GDM1 (cell line): ENCODE data around the gene MB21D2.

ENCODE experiments used
- DNase-seq: peaks from one replicate; lab custom pipeline; 2025; lab: John Stamatoyannopoulos, UW

The MB21D2 gene

DNA sequence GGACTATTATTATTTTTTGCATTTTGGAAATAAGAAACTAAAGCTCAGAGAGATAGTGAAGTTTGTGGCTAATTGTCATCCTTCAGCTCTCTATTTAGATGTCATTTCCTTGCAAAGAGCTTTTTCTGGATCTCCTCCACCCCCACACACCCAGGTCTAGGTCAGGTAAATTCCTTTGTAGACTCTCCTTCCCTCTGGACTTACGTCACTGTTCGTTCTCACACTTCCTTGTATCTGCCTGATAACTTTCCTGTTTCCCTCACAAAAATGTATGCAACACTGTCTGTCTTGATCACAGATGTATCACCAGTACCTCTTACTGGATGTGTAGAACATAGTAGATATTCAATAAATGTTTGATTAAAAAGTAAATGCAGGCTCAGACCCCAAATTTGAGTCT is 6.1 kb upstream of the MB21D2 start:
- no peak for DNase-seq

DNA sequence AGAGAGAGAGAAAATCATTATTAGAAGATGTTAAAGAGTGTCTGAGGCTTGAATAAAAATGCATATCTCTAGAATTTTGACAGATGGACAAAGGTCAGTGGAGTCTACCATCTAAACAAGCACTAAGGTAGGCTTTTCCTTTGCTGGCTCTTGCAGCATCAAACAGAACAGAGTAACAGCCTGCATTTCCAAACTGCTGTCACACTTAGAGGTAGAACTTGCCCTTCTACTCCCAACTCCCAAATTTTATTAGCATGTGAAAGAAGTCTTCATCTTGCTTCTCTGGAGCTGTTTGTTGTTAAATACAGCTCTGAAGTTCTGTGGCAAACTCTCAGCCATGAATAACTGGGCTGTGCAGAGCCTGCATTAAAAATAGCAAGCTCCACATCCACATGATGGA is 4.1 kb upstream of the MB21D2 start:
- no peak for DNase-seq

DNA sequence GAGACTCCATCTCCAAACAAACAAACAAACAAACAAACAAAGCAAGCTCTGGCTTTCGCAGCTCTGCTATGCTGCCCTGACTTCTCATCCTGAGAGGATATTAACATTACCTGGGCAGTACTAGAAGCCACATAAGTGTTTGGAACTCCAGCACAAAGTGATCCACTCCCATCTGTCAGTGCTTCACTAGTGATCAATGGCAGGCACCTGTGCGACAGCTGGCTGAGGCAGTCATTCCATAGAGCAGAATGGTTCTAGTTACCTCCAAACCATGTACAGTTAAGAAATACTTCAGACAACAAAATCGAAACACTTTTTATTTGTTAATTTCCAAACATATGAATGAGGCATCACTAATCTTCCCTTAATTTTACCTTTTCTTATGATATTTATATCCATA is 2.8 kb upstream of the MB21D2 start:
- no peak for DNase-seq

DNA sequence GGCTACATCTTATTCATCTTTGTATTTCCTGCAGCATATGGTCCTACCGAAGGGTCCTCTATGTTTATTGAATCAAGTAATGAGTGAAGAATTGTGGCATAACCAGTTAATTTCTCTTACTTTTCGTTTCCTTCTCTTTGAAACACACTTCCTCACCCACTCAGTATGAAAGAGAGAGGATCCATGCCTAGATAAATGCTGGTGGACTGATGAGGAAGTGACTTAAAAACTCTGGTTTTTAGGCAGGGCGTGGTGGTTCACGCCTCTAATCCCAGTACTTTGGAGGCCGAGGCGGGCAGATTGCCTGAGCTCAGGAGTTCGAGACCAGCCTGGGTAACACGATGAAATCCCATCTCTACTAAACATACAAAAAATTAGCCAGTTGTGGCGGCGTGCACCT is 2.2 kb upstream of the MB21D2 start:
- no peak for DNase-seq

DNA sequence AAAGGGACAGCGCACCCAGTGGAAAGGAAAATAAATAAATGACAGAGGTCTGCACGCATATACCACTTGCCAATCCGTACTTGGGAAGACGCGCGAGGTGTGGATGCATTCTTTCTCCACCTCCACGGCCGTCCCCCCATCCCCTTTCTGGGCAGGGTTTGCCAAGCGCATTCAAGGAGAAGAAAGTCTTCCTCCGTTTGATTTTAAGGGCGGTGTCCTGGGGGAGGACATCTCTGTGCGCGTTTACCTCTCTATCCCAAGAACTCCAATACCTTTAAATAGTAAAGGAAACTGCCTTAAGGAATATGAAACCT is 576 bp upstream of the MB21D2 start:
- no peak for DNase-seq

DNA sequence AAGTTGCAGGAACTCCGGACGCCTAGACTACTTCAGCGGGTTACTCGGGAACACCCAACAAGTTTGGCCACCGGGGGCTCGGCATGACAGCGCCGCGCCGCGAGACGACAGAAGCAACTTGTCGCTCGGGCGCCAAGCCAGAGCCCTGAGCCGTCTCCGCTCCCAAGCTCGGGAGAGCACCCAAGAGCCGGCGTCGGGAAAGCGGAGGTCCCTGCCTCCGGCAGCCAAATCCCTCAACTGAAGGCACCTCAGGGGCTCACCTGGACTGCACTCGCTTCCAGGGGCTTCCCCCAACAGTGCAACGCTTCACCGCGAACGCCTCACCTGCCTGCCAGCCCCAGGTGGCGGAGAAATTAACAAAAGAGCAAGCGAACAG is 640 bp downstream of the MB21D2 start:
- no peak for DNase-seq

DNA sequence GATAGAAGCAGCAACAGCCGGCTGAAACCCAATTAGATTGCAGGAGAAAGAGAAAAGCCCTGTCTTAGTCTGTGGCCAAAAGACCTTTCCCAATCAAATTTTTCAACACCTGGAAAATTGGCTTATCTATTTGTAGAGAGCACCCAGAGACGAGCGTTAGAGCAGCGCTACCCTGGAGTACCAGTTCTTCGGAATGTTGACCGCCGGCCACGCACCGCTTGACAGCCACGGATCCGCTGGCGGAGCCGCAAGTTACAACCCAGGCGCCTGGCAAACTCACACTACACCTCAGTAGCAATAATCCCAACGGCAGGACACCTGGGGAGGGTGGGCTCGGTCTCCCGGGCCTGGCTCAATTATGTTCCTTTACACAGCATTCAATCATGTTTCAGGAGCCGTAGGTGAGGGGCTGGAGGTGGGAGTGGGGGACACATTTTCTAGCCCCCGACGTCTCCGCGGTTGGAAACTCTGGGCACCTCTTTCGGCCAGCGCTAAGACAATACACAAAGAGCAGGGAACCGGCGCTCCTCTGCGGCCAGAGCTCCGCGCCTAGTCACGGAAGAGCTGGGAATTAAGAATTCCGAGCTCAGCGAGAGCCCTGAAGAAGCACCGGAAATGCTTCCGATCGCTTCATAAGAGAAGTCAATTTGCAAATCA is 1.2 kb downstream of the MB21D2 start:
- no peak for DNase-seq

DNA sequence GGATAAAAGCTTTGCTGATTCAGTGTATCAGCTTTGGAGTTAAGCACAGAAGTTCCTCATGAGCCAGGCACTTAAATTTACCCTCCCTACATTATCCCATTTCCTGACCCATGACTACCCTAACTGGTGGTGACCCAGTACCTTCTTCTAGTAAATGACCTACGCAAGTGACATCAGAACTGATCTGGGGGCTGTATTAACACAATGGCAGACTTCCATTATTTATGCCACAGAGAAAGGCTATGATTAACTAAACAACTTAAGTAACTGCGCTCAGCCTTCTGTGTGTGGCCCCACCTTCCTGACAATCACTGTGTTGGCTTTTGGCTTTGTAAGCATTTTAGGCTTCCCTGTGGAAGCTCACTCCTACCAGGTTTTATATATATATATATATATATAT is 1.9 kb downstream of the MB21D2 start:
- no peak for DNase-seq

DNA sequence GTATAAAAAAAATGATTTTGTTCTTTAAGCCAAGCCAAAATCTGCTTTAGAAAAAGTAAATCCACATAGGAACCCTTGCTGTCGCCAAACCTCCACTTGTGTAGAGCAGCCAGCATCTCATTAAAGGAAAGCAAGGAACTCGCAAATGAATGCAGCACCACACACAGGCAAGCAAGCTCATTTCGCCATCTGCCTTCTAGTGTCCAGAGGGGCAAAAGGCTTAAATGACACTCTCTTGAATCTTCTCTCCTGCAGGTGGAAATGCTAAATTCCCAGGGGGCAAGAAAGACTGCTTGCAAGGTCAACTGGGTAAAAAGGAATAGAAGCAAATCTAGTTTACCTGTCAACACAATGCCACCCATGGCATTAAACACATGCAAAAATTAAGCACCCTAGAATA is 2.4 kb downstream of the MB21D2 start:
- DNase-seq: no peak

DNA sequence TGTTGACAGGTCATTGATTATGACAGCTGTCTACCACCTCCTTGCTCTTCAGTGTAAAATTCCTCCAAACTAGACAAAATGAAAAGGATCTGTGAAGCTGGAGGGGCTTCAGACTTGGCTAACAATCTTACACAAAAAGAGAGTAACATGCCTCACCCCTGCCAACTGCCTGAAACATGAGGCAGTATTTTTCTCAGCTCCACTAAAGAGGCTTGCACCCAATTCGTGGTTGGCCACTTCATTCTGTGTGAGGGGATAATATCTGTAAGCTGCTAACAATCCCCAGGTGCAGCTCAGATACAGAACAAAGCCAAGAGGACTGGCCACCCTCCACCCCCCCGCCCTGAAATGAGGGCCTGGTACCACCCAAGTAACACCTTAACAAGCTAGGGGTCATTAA is 2.8 kb downstream of the MB21D2 start:
- DNase-seq: no peak

DNA sequence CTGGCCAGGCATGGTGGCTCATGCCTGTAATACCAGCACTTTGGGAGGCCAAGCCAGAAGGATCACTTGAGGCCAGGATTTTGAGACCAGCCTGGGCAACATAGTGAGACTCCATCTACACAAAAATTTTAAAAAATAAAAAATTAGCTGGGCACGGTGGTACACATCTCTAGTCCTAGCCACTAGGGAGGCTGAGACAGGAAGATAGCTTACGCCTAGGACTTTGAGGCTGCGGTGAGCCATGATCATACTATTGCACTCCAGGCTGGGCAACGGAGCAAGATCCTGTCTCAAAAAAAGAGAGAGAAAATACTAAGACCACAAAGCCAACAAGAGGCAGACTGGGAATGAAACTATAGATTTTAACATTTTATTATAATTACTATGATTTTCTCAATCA is 4.1 kb downstream of the MB21D2 start:
- DNase-seq: no peak

DNA sequence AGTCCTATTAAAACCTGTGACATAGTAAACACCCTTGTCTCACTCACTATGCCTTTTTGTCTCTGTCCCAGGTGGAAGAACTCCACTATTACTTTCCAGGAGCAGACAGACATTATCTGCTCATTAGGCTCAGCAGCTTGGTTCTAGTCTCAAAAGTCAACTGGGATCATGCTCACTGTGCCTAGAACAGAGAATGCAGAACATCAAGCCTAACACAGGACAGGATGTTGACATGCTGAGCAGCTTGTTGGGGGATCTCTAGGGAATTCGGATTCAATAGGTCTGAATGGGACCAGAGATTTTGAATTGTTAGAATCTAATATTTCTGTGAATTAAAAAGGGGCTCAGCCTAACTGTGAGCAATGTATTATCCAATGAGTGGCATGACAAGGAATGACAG is 6.4 kb downstream of the MB21D2 start:
- no peak for DNase-seq

DNA sequence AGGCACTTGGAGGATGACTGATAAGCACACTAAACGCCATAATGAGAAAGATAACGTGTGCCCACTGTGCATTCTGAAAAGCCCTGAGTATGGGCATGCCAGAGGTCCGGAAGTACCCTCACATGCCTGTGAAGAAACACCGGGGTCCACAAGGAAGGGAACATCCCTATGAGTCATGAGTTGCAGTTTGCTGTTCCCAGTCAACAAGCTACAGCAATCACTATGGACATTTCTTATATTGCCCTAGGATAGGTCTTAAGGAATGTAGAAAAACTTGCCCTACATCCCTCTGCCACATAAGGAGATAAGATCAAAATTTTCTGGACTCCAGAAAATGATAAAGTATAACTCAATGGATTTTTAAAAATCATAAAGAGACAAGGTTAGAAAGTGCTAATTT is 9.9 kb downstream of the MB21D2 start:
- no peak for DNase-seq

DNA sequence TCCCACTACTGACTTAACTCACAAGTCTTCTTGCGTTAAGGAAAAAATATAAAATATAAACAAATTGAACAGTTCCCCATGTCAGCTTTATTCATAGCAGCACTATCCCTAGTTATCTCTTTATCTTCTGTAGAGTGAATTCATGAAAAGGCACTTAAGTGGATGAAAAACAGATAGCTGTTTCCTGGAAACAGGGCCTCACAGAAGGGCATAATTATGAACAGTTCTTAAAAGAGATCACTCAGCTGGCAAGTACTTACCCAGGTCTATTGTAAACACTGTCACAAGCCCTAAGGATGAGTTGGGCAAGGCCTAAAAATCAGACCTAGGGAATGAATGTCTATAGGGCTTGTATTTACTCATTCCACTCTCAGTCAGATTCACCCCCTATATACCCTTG is 10.7 kb downstream of the MB21D2 start:
- DNase-seq: no peak

DNA sequence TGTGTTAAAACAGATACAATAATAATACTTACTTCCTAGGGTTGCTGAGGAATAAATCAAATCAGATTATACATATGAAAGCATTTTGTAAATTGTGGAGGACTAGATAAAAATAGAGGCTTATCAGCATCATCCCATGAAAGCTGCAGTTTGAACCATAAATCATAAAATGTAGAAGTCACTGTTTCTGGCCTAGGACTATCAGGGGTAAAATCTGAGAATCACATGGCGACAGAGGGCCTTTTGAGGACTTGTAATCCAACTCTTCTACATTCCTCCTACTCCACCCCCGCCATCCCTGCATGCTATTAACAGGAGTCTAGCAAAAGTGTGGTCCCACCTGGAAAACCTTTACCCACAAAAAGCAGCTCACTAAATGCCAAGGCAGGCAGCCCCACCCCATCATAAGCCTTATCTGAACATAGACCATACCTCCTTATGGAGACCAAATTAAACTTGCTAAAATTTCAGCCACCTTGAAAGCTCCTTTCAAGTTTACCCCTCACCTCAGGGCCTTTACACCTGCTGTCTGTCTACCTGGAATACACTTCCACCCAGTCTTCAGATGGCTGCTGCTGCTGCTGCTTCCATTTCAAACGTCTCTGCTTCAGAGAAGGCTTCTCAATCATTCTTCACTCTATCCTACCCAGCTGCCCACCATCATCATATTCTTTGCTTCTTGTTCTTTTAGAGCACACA is 11.5 kb downstream of the MB21D2 start:
- DNase-seq: no peak

DNA sequence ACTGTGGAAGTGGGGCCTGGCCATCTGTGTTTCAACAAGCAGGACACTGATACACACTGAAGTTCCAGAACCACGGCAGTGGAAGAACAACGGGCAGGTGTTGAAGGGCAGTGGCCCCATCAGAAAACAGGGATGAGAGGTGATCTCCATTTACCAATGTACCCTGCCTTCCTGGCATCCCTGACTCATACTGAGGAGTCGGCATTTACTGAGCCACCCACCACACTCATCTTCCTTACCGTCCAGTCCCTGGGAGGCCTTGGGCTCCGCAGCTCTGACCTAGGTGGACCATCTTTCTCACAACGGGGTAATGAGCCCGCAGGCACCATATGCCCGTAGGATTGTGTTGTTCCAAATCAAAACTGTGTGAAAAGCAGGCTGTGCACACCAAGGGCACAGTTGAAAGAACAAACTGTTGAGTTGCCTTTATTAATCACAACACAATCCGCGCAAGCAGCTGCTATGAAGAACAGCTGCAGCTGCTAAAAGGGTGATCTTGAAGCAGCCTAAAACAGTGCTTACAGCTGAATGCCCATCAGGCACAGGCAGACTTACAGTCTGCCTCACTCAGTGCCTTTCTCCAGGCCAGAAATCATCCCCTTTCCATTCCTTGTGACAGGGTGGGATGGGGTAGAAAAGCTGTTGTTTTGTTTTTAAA is 12.9 kb downstream of the MB21D2 start:
- no peak for DNase-seq

DNA sequence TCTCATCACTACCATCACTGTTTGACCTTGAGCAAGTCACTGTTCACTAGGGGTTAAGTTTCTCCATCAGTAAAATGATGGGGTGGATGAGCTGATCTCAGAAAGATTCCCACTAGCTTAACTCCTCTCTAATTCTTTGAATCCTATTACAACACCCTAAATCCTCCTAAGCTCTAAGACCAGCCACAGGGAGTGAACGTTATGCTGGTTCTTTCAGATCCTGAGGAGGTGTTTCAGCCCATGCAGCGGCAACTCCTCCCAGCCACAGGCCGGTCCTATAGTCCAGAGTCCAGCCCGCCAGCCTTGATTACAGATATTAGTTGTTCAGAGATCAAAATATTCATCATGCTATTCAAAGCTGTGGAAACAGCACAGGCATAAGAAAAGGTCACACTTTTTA is 15.1 kb downstream of the MB21D2 start:
- no peak for DNase-seq

DNA sequence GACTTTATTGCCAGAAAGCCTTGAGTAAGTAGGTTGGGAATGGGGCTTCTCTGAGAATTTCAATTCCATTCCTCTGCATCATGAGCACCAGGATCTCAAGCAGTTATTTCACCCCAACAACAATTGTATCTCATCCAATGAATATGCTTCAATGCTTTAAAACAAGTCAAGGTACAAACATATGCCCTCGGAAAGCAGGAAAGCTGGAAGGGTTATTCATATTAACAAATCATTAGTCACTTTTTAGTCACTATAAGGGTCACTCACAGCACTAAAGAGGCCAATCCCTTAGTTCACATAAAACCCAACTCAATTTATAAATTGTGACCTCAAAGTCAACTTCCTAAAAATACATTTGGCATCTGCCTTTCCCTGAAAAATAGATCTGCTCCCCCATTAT is 16.2 kb downstream of the MB21D2 start:
- DNase-seq: no peak

DNA sequence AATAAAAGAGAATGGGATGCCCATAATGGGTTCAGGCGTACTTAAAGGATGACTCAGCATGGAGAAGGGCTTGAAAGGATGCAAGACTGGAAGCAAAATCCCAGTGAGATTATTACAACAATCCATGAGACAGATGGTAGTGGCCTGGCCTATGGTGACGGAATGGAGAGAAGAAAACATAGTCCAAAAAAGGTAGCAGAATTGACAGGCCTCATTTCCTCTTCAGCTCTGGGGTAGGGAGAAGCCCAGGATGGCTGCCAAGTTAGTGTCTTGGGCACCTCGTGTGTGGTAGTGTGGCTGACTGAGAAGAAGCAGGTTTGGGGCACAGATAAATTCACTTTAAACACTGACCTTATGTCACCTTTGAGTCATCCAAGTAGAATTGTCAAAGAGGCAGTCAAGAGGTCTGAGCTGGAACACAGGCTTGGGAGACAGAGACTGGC is 18.1 kb downstream of the MB21D2 start:
- DNase-seq: no peak

DNA sequence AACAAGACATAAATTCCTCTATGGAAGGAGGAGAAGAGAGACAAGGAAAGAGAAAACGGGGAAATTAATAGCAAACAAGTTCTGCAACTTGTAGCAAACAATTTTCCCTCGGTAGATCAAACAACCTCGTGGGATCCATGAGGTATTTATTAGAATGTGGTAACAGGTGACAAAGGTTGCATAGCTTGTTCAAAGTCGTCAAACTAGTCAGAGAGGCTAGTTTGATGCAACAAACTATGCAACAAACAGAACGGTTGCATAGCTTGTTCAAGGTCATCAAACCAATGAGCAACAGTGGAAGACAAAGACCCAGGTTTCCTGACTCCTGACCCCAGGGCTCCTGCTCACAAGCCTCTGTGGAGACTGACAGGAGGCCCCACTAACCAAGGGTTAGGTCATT is 20.7 kb downstream of the MB21D2 start:
- DNase-seq: no peak

DNA sequence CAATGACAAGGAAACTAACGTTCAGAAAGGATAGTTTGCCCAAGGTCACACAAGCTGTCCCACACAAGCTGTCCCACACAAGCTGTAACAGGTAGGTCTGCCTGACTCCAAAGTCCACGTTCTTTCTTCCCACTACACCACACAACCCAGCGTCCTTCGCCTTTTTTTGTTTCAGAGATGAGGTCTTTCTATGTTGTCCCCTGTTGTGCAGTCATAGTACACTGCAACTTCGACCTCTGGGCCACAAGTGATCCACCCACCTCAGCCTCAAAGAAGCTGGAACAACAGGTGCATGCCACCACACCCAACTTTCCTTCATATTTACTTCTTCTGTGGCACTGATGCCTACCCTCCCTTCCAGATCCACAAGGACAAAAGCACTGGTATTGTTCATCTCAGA is 21.4 kb downstream of the MB21D2 start:
- DNase-seq: no peak

DNA sequence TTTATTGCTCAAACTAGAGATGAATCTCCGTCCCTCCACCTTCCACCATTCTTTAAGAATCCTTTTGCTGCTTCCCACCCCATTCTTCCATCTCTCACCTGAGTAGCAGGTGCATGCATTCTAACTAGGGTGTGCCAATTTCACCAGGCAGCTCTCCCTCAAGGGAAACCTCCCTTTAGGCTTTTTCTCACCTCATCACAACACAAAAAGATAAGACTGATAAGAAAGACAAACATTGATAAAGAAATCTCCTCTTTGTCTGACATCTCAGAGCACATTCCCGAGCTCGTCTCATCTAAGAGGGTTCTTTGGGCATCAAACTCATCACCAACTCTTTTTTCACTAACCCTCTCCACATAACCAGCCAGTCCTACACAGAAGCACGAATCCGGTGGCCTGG is 23.0 kb downstream of the MB21D2 start:
- no peak for DNase-seq

DNA sequence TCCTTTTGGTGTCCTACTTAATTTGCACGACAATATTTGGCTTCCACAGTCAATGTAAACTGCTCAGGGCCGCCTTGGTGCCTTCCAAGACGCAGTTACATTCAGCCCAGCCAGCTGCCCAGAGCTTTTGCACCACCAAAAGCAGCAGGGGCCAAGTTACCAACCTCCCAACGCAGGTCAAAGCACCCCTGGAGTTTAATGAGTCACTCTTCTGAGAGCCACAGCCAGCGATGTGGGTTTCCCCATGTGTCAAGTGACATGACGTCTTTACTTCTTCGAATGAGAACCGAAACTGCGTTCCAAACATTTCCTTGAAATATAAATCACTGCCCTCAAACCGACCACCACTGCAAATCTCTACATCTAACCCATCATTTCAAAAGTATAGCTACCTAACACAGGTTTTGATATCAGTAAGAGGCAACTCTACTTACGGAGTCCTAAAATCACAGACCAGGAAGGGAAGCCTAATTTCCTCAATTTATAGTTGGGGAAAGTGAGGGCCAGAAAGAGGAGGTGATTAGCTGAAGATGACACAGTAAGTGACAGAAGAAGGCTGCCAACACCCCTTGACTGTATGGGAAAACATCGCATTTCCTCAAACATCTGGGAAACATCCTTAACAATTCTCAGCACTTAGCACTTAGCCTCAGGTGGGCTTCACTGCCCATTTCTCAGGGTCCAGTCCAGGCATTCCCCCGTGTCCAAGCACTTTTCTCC is 24.5 kb downstream of the MB21D2 start:
- no peak for DNase-seq
